GM21825 (cell line): ENCODE results near the gene MAGI2.

ENCODE experiments used
- ATAC-seq: cut with Tn5 transposase; IDR thresholded peaks from one replicate; pipeline ENCODE4 v1.9.1; 2021; ENCODE audit warnings: mild to moderate bottlenecking, moderate library complexity; ENCODE audit not compliant: unreplicated experiment

Gene MAGI2

GRCh38 chr7:79180533-79180932 lies 272.9 kb downstream of the MAGI2 start:
- no peak for ATAC-seq

- ATAC-seq: no peak
Observed at GRCh38 chr7:79176859-79177477, 276.5 kb downstream of the MAGI2 start.

GRCh38 chr7:79175374-79175773 lies 278.1 kb downstream of the MAGI2 start:
- ATAC-seq: no peak

- ATAC-seq: no peak
Observed at GRCh38 chr7:79165225-79165624, 288.2 kb downstream of the MAGI2 start.

- no peak for ATAC-seq
Observed at GRCh38 chr7:79159040-79159664, 294.3 kb downstream of the MAGI2 start.

GRCh38 chr7:79157281-79157680 lies 296.2 kb downstream of the MAGI2 start:
- ATAC-seq: no peak

- no peak for ATAC-seq
Observed at GRCh38 chr7:79149831-79150230, 303.6 kb downstream of the MAGI2 start.

- no peak for ATAC-seq
Observed at GRCh38 chr7:79142706-79143105, 310.8 kb downstream of the MAGI2 start.

GRCh38 chr7:79141252-79141651 lies 312.2 kb downstream of the MAGI2 start:
- ATAC-seq: no peak

- ATAC-seq: no peak
Observed at GRCh38 chr7:79137942-79138341, 315.5 kb downstream of the MAGI2 start.

- ATAC-seq: no peak
Observed at GRCh38 chr7:79132844-79133451, 320.5 kb downstream of the MAGI2 start.

- no peak for ATAC-seq
Observed at GRCh38 chr7:79130715-79131114, 322.8 kb downstream of the MAGI2 start.

- ATAC-seq: no peak
Observed at GRCh38 chr7:79124331-79124730, 329.1 kb downstream of the MAGI2 start.

- ATAC-seq: no peak
Observed at GRCh38 chr7:79118143-79118542, 335.3 kb downstream of the MAGI2 start.

- ATAC-seq: no peak
Observed at GRCh38 chr7:79096361-79096805, 357.1 kb downstream of the MAGI2 start.

GRCh38 chr7:79093421-79093820 lies 360.0 kb downstream of the MAGI2 start:
- ATAC-seq: no peak

- no peak for ATAC-seq
Observed at GRCh38 chr7:79091661-79092060, 361.8 kb downstream of the MAGI2 start.

- ATAC-seq: no peak
Observed at GRCh38 chr7:79091011-79091410, 362.5 kb downstream of the MAGI2 start.

GRCh38 chr7:79090543-79090942 lies 362.9 kb downstream of the MAGI2 start:
- no peak for ATAC-seq

- no peak for ATAC-seq
Observed at GRCh38 chr7:79084423-79084822, 369.0 kb downstream of the MAGI2 start.

- ATAC-seq: no peak
Observed at GRCh38 chr7:79079919-79080554, 373.4 kb downstream of the MAGI2 start.

GRCh38 chr7:79078273-79078672 lies 375.2 kb downstream of the MAGI2 start:
- ATAC-seq: no peak
